Stimulated activated CD8-positive, alpha-beta memory T cell treated with anti-CD3 and anti-CD28 coated beads, Interleukin-7, amount 100 ng/mL, for 4 hours (primary cell): ENCODE data around the gene UNC80.
A peak's percentile ranks its signal among the peaks of the same experiment; 100 is the strongest.

Experiments used
- DNase-seq, 2 donors: peaks; one replicate each; pipeline ENCODE4 v3.0.0-alpha.2; 2020; ENCODE audit warnings: low read depth in 2 of 2

The UNC80 gene

DNA sequence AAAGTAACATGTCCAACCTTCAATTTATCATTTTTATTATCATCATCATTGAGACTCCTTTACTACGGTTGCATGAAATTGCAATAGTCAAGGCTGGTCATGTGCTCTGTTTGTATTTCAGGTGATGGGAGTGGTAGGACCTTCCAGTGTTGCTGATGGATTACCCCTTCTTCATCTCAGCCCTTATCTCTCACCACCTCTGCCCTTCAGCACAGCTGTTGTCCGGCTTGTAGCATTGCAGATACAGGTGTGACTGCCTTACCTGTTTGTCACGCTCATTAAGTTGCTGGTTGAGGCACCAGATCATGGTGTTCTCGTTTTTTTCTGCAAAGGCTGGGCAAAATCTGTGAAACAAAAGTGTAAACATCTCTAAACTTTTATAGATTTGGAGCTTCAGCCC, 199.1 kb downstream of the UNC80 start:
- DNase-seq: no peak

DNA sequence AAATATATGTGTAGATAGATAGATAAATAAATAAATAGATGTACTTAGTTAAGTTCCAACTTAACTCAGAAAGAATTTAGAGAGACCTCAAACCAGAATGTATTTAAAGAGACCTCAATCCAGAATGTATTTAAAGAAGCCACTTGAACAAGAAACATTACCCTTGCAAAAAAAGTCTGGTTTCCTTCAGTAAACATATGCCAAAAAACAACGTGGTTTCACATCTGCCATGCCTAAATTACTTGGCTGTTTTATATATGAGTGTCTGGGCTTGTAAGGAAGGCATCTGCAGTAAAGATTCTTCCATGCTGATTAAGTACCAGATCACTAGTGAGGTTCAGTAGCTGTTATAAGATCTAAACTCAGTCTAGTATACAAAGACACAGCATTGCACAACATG, 201.7 kb downstream of the UNC80 start:
- DNase-seq: no peak

GRCh38 chr2:209974576-209974975, 202.9 kb downstream of the UNC80 start:
- no peak for DNase-seq

DNA sequence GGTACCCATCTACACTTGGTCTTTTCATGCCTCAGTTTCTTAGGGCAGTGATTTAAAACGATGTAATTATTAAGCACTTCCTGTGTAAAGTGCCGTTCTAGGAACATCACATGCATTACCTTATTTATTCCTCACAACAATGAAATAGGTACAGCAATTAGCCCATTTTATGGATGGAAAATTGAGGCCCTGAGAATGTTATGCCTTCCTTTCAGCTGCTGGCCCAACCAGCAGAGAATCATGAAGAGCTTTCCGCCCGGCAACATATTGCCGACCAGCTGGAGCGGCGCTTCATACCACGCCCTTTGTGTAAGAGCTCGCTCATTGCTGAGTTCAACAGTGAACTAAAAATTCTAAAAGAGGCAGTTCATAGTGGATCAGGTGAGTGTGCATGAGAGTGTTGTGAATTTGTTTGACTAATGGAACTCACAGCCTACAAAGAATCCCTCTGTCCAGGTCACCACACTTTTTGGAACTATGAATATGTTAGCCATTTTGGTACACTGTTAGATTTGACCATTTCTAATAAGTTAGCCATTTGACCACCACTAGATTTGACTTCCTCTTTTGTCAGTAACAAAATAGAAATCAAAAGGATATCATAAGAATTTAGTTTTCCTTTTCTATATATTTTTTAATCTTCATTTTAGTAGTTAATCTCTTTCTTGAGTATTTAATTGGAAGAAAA, 205.2 kb downstream of the UNC80 start:
- DNase-seq: no peak

DNA sequence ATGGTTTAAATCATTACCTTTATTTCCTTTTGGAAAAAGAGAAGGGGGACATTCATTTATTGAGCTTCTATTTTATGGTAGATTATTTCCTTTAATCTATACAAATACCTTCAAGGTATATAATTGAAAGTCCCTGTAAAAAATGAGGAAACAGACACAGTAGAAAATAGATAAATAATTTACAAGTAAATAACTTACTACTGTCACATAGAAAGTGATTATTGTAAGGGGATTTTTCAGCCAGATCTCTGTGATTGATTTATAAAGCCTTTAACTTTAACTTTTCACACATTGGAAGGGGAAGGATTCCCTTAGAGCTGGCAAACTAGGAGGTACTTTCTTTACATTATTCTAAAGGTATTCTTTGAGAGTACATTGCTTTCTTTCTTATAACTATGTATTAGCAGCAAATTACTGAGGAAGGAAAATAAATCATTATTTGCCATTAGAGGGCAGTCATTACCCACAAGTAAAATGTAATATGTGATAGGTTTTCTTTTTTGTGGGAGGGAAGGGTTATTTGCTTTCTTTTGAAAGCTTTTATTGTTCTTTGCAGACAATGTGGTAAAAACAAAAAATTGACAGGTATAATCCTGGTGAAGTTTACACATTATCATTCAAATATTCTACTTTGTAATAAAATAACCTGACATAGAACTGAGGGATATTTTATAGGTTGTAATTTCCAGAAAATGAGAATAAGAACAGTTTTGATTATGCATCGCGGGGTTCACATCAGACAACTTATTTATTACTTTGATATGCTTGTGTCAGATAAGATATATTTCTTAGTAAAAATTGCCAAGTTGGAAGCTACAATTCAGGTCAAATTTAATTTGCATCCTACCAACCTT, 206.0 kb downstream of the UNC80 start:
- DNase-seq: no peak

DNA sequence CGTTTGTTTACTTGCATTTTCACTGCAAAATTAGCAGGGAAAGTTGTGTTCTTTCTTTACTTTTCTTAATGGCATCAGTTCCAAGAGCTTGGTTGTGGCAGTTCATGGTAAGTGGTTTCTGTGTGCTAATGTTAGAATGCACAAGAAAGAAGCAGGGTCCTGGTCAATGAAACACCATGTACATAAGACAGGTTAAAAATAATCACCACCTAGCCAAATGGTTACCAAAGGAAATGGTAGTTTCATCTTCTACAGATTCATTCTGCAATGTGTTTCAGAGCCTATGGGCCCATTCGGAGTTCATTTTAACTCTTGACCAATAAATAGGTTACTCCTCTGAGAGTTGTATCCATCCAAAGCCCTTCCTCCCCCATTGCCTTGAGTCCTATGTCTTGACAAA, 212.7 kb downstream of the UNC80 start:
- DNase-seq: no peak

- no peak for DNase-seq
Observed at GRCh38 chr2:209985874-209986273, 214.2 kb downstream of the UNC80 start.

GRCh38 chr2:209986415-209986814, 214.8 kb downstream of the UNC80 start:
- no peak for DNase-seq

DNA sequence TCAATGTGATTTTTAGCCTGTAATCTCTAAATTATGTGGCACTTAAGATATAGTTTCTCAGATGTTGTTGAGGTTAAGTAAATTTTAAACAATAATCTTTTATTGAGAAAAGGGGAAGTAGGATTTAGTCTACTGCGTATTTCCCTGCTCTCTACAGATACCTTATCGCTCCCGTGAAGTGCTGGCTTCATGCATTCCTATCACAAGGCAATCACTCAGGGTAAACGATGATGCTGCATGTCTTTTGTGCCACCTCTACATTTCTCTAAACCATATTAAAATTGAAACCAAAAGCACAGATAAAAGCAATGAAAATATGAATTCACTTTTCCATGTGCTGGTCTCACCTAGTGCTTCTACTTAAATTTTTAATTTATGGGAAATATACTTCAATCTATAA, 216.4 kb downstream of the UNC80 start:
- DNase-seq: no peak

DNA sequence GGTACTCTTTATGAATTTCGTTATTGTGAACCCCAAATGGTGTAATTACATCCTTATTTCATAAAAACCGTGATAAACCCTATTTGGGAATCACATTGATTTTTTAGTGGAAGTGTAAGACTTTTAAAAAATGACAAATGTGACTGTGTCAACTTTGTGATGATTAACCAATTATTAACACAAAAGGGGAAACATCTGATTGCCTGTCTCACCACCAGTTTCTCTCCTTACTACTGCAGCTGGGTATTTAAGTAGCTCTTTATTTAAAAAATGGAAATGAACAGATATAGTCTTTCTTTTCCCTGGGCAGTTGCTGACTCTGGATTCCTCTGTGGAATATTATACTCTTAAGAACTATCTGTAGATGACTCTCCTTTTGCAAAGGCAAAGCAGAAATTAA, 219.2 kb downstream of the UNC80 start:
- no peak for DNase-seq

GRCh38 chr2:209993968-209994367, 222.3 kb downstream of the UNC80 start:
- DNase-seq: no peak

DNA sequence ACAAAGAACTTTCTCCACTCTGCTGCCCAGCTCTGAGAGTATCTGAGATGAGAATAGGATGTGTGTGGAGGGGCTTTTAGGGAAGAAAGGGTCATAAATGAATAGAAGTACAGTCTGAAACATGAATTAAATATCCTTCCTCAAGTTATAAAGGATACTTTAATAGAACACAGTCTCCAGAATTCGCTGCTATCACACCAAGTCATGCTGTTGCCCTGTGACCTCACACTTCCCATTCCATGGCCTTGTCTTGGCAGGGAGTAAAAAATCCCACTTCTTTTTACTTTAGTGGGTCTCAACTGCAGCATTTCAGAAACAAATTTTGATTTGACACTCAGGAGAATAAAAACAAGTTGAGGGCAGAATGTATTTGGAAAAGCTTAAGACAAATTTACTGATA, 227.0 kb downstream of the UNC80 start:
- DNase-seq: no peak

- DNase-seq: no peak
Observed at GRCh38 chr2:210000464-210001324, 229.1 kb downstream of the UNC80 start.

DNA sequence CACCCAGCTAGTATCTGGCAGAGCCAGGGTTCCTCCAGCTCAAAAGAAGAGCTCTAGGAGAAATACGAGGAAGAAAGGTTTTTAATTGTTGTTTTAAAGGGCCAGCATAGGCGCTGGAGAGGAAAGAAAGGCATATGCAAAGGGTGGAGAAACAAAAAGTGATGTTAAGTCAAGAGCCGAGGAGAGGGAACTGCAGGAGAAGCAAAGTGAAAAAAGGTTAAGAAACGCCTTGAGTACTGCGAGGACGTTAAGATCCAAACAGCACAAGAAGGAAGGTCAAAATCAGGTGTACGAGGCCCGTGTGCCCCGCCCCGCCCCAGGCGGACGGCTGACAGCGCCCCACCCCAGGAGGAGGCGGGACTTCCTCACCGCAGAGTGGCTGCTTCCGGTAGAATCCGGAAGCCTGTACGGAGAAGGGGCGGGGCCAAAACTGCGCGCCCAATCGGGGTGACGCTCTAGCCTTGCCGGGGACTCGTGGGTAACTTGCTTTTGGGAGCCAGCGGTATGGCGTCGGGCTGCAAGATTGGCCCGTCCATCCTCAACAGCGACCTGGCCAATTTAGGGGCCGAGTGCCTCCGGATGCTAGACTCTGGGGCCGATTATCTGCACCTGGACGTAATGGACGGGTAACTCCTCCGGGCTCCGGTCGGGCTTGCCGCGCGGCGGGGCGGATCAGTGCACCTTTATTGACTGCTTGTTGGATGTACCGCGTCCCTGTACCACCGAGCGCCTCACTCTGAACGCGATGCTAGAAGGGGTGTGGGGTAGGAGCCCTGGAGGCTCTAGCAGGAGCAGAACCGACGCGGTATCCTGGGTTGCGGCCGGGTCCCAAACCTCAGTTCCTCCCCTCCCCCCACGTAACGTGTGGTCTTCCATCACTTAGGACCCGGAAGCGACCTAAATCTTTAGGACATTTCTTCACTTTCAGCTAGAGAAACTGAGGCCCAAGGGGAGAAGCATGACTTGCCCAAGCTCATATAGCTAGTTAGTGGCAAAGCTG, 230.8 kb downstream of the UNC80 start, which contains the start of gene RPE:
Gene RPE (plus strand): TSS at position 481 of the 1,000 bp plus-strand sequence. CDS start 24 bp downstream, at position 505.
- peak; percentile 91 to 96 for DNase-seq

DNA sequence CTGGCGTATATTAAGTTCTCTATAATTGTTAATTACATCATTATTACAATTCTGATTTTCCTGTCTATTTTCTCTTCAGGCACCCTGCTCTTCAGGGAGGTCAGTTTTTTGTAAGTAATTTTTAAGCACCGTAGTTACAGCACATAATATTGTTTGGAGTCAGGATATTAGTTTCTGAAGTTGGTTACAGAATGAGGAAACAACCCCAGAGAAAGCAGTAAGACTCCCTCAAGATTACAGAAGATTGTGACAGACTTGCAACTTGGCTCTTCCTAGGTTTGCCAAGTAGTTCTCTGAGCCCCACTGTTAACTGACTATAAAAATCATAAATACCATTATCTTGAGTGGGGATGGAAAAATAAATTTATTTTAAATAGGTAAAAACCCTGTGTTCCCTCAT, 231.7 kb downstream of the UNC80 start:
- no peak for DNase-seq

- DNase-seq: no peak
Observed at GRCh38 chr2:210004881-210005280, 233.2 kb downstream of the UNC80 start.

DNA sequence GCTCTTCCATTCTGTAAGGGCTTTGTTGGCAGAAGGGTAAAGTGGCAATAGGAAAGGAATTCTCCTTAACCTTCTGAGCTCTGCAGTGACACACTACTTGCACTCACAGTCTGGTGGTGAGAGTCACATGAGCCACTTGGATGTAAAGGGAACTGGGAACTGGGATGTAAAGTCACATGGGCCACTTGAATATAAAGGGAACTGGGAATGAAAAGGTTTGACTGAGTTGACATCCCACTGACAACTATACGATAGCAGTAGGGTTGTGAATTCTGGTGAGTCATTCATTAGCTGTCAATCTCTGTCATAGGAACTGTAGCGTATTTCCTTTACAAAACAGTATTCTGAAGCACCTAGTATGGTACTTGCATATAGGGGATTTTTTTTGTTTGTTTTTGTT, 236.3 kb downstream of the UNC80 start:
- DNase-seq: no peak

- no peak for DNase-seq
Observed at GRCh38 chr2:210009126-210009525, 237.5 kb downstream of the UNC80 start.

- DNase-seq: no peak
Observed at GRCh38 chr2:210009896-210010295, 238.3 kb downstream of the UNC80 start.

DNA sequence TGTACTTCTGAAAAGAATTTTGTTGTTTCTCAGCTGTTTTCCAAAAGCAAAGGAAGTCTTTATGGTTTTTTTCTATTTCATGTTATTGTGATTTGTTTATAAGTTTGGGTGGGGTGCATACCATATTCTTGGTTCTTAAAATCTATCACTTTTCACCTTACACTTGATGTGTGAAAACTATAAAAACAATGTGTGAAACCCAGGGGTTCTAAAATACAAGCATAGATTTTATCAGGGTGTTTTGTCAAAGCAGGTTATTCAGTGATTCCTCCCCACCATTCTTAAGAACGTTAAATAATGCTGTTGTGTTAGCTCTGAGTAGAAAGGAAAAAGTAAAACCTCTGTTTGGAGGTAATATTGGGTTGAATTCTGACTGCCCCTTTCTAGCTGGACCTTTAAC, 248.5 kb downstream of the UNC80 start:
- no peak for DNase-seq

DNA sequence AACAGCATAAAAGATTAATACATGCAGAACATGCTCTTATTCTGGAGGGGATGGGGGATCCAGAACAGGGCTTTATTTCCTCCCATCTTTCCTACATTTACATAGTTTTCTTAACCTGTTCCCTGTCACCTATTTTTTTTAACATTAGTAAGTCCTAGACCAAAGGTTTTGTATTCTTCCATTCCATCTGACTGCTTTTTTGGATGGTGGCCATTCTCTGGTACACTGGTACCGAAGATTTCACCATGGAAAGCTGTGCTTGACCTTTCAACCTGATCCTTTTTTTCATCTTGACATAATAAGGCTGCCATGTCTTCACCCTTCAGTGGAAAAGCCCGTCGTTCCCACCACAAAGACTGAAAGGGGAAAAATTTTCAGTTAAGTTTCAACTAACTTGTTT, 251.2 kb downstream of the UNC80 start:
- no peak for DNase-seq
